GM12878 (cell line): ENCODE data around the gene ZNF333. TPM values are rescaled to one million over a fixed set of nuclear protein-coding genes. Genes with fewer than 3 reads are reported as not detected.

Experiments used
- BCL11A ChIP-seq: IDR thresholded peaks from 2 replicates; pipeline ENCODE4 v1.6.1; 2011; ENCODE audit warnings: low read depth, low read length
- FOXK2 ChIP-seq: fragments of 450-650 bp; IDR thresholded peaks from 2 replicates; pipeline ENCODE4 v1.6.1; 2017; ENCODE audit warnings: mild to moderate bottlenecking, moderate library complexity
- IRF5 ChIP-seq: fragments of 450-650 bp; IDR thresholded peaks from 2 replicates; pipeline ENCODE4 v1.6.1; 2017; ENCODE audit warnings: borderline replicate concordance
- KDM1A ChIP-seq: fragments of 200-600 bp; sonication (generic); IDR thresholded peaks from 2 replicates; pipeline ENCODE4 v1.6.1; 2016; ENCODE audit warnings: borderline replicate concordance
- MXI1 ChIP-seq: fragments of 150-350 bp; IDR thresholded peaks from 2 replicates; pipeline ENCODE4 v1.6.1; 2011; ENCODE audit warnings: low read depth, mild to moderate bottlenecking, inconsistent platforms, low read length, improper control_type of control experiment
- MYC ChIP-seq: IDR thresholded peaks from 2 replicates; pipeline ENCODE4 v1.6.1; 2011; ENCODE audit warnings: mild to moderate bottlenecking, low read length, moderate library complexity, inconsistent platforms; ENCODE audit not compliant: insufficient read depth, insufficient replicate concordance, insufficient read length, severe bottlenecking
- NFYB ChIP-seq: IDR thresholded peaks from 2 replicates; pipeline ENCODE4 v1.6.1; 2011; ENCODE audit warnings: low read depth, mild to moderate bottlenecking, low read length, improper control_type of control experiment, moderate library complexity; ENCODE audit not compliant: insufficient read depth
- NKRF ChIP-seq: fragments of 450-650 bp; conservative IDR thresholded peaks from 2 replicates; pipeline ENCODE4 v1.6.1; 2017; ENCODE audit warnings: mild to moderate bottlenecking, moderate library complexity
- POLR2A ChIP-seq: IDR thresholded peaks from 2 replicates; pipeline ENCODE4 v1.6.1; 2011; ENCODE audit warnings: low read depth, mild to moderate bottlenecking, low read length
- POLR2AphosphoS5 ChIP-seq: IDR thresholded peaks from 2 replicates; pipeline ENCODE4 v1.6.1; 2011; ENCODE audit warnings: mild to moderate bottlenecking, low read length, inconsistent platforms
- RAD21 ChIP-seq: IDR thresholded peaks from 2 replicates; pipeline ENCODE4 v1.6.1; 2011; ENCODE audit warnings: mild to moderate bottlenecking, low read depth, low read length, moderate library complexity; ENCODE audit not compliant: insufficient read depth
- RBBP5 ChIP-seq: fragments of 200-600 bp; sonication (generic); conservative IDR thresholded peaks from 2 replicates; pipeline ENCODE4 v1.6.1; 2016
- TCF3 ChIP-seq: IDR thresholded peaks from 2 replicates; pipeline ENCODE4 v1.6.1; 2012; ENCODE audit warnings: low read depth, mild to moderate bottlenecking, low read length, borderline replicate concordance; ENCODE audit not compliant: insufficient read depth
- USF1 ChIP-seq: IDR thresholded peaks from 2 replicates; pipeline ENCODE4 v1.6.1; 2011; ENCODE audit warnings: borderline replicate concordance, low read depth, mild to moderate bottlenecking, moderate library complexity, mixed read lengths, low read length; ENCODE audit not compliant: insufficient read depth; ENCODE audit errors: extremely low read length
- ZBTB4 ChIP-seq: fragments of 450-650 bp; formaldehyde crosslinking; IDR thresholded peaks from 2 replicates; pipeline ENCODE4 v1.4.0; 2022; ENCODE audit warnings: mild to moderate bottlenecking, moderate library complexity
- ZNF622 ChIP-seq: fragments of 450-650 bp; IDR thresholded peaks from 2 replicates; pipeline ENCODE4 v1.6.1; 2017; ENCODE audit warnings: mild to moderate bottlenecking, inconsistent platforms
- ZNF687 ChIP-seq: fragments of 450-650 bp; IDR thresholded peaks from 2 replicates; pipeline ENCODE4 v1.6.1; 2017; ENCODE audit warnings: mild to moderate bottlenecking, moderate library complexity
- polyA plus RNA-seq, 11 experiments: library from polyadenylated mRNA; depleted of rRNA in 4 of 11; unstranded in 6 of 11; stranded (reverse) in 5 of 11; fragments of >200 nt; fragmentation: Nextera tagmentation in 4 of 11; fragmentation: Illumina TruSeq in 1 of 11; extraction: Ambion mirVana in 4 of 11; extraction: Trizol in 1 of 11; gene quantifications; 1 replicate in 1 of 11; 2 replicates in 10 of 11; pipeline versions ENCODE4 v1.2.1 to v1.2.3, GENCODE V29; 2011 to 2016; ENCODE audit warnings: inconsistent platforms in 2 of 11, missing spikeins in 2 of 11, low read depth in 1 of 11
- total RNA-seq, 4 experiments: library from RNA; depleted of rRNA in 3 of 4; stranded (reverse); fragments of >200 nt in 3 of 4; fragmentation: Illumina TruSeq in 1 of 4; extraction: Trizol in 1 of 4; gene quantifications; 2 replicates each; pipeline versions ENCODE4 v1.2.1 to v1.2.3, GENCODE V29; 2013 to 2021

The ZNF333 gene
- total and polyA plus RNA-seq, 10 of the 15 experiments (the other 5 are each of a cell fraction or from before 2014, with no cell fraction given) = 2.3 to 14.1 (median 5.7) TPM

- TF ChIP-seq MXI1 (peak; percentile 38; the same call in 1 of the 2 replicates), BCL11A (no peak), ZNF622 (no peak), USF1 (no peak), ZBTB4 (CRISPR knock-in tag) (no peak), RAD21 (no peak), POLR2A (peak; percentile 91), MYC (peak; percentile 29), IRF5 (no peak), KDM1A (no peak), POLR2AphosphoS5 (peak; percentile 93), RBBP5 (no peak), TCF3 (peak; percentile 49; the same call in 1 of the 2 replicates), NKRF (peak; percentile 73; the same call in 1 of the 2 replicates), ZNF687 (peak; percentile 75), FOXK2 (no peak), NFYB (no peak)
Observed at GRCh38 chr19:14689598-14690503, at the start of gene ZNF333 (continued).
